NT2/D1 (cell line): ENCODE data around the gene SARDH.

Source experiments
- YY1 ChIP-seq: IDR thresholded peaks from 2 replicates; pipeline ENCODE4 v1.6.1; 2011; ENCODE audit not compliant: insufficient read length, insufficient read depth
- ZNF274 ChIP-seq: IDR thresholded peaks from 2 replicates; pipeline ENCODE4 v1.6.1; 2011; ENCODE audit warnings: mild to moderate bottlenecking, low read depth, low read length

DNA sequence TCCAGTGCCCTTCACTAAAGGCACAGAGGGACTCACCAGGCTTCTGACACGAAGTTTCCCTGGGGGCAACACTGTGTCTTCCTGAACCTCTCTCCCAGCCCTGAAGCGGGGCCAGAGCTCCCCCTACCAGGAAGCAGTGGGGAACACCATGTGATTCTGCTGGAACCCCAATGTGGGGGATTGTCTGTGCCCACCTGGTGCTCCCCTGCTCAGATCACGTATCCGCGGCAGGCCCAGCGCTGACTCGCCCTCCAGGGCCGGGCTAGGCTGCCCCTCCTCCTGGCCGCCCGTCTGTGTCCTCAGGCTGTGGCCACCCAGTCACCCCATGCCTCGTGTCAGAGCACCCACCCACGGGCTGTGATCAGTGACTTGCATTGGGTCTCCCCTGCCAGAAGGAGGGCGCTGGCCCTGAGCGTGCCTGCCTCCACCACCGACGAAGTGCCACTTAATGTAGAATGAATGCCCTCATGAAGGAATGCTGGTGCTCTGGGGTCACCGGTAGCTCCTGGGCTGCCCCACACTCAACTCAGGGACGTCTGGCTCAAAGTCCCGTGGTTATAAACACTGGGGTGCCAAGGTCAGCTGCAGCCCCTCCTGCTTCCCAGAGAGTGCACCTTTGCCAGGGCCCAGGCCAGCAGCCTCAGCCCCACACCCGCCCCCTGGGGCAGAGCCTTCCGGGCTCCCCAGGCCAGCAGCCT lies 22.1 kb downstream of the SARDH start:
- TF ChIP-seq YY1 (no peak), ZNF274 (no peak)
